GM10266 (cell line): ENCODE data around the gene TOM1.

Source experiments
- DNase-seq: peaks from one replicate; pipeline ENCODE4 v3.0.0; 2012; ENCODE audit errors: extremely low spot score
- TF ChIP-seq, protein P1 (sequence below): IDR thresholded peaks from 2 replicates; pipeline ENCODE4 v1.5.1; 2012; ENCODE audit warnings: mild to moderate bottlenecking, low read depth; ENCODE audit not compliant: control insufficient read depth, insufficient read depth; ENCODE audit errors: missing control alignments

The TOM1 gene

DNA sequence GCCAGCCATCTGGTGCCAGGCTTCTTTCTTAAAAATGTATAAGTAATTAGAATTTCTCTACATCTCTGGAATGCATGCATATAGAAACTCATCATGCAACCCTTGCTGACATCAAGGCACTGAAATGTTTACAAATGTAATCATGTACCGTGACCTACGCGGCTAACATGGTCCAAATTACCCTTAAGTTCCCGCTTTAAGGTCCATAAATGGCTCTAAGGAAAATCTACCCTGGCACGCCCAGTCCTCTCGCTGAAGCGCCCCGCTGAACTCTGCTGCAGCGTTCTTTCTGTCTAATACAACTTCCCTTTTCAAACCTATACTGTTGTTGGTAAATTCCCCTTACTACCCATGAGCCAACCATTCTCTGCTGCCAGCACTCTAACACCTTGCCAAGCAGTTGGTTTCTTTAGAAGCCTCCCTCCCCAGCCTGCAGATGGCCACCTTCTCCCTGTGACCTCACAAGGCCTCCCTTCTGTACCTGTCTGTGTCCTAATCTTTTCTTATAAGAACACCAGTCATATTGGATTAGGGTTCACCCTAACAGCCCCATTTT lies 67.7 kb downstream of the TOM1 start:
- TF ChIP-seq, protein P1, sequence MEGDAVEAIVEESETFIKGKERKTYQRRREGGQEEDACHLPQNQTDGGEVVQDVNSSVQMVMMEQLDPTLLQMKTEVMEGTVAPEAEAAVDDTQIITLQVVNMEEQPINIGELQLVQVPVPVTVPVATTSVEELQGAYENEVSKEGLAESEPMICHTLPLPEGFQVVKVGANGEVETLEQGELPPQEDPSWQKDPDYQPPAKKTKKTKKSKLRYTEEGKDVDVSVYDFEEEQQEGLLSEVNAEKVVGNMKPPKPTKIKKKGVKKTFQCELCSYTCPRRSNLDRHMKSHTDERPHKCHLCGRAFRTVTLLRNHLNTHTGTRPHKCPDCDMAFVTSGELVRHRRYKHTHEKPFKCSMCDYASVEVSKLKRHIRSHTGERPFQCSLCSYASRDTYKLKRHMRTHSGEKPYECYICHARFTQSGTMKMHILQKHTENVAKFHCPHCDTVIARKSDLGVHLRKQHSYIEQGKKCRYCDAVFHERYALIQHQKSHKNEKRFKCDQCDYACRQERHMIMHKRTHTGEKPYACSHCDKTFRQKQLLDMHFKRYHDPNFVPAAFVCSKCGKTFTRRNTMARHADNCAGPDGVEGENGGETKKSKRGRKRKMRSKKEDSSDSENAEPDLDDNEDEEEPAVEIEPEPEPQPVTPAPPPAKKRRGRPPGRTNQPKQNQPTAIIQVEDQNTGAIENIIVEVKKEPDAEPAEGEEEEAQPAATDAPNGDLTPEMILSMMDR, result peak; percentile 36
- no peak for DNase-seq

DNA sequence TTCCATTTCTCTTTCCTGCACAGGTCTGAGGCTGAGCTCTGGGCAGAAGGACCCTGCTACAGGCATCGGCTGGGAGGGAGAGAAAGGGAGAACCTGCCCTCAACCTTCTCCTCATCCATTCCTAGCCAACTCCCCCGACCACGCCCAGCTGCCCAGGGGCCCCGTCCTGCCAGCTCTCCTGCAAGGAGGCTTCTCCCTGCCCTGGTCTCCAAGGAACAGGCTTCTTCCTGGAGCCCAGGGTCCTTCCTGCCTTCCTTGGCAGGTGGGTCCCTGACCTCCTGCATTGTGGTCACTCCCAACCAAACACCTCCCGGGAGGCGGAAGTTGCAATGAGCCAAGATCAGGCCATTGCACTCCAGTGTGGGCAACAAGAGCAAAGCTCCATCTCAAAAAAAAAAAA lies 68.7 kb downstream of the TOM1 start:
- no peak for DNase-seq
- TF ChIP-seq, protein P1, result no peak

DNA sequence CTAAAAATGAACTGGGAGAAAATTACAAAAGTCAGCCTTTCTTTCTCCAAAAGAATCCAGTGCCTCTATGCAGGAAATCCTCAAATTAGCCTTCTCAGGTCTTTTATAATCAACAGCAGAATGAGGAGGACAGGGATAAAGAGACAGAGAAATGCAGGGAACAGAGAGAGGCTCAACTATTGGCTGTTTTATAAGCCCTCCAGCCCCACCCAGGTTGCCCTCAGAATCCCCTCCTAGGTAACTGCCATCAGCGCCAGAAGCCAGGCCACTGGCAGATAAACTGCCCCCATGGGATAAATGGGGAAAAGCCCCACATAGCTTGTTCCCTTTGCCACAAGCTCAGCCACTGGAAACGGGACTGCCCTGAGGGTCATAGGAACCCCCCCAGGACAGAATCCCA lies 70.3 kb downstream of the TOM1 start:
- TF ChIP-seq, protein P1, result no peak

DNA sequence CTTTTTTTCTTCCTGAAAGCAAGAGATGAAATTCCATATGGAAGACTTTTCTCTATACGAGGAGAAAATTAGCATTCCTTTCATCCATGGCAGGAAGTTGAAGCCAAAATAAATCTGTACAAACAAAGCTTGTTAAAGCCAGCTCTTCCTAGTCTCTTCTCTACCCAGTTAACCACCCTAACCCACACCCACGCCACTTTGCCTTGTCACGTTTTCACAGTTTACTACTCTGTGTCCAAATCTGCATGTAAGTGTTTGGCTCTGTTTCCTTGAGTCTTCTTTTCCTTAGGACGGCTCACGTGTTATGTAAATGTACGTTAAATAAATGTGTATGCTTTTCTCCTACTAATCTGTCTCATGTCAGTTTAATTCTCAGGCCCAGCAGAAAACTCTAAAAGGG lies 74.1 kb downstream of the TOM1 start:
- no peak for DNase-seq
- TF ChIP-seq, protein P1, result no peak

More for the DNA sequence above, 70.3 kb downstream of the TOM1 start:
- DNase-seq, result no peak

DNA sequence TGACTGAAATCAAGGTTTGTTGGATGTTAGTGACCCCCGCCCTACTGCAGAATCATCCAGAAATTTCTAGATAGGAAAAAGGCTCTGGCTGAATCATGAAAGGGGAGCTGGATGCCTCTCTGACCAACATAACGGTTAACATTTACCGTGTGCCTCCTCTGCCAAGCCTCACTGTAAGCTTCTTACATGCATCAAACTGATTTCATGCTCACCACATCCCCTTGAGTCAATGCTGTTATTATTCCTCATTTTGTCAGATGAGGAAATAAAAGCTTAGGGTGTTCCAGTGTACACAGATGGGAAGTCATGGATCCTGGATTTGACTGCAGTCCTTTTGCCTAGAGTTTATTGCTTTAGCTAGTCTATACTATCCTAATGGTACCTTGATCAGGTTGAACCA lies 75.3 kb downstream of the TOM1 start:
- DNase-seq, result no peak
- TF ChIP-seq, protein P1, result no peak

DNA sequence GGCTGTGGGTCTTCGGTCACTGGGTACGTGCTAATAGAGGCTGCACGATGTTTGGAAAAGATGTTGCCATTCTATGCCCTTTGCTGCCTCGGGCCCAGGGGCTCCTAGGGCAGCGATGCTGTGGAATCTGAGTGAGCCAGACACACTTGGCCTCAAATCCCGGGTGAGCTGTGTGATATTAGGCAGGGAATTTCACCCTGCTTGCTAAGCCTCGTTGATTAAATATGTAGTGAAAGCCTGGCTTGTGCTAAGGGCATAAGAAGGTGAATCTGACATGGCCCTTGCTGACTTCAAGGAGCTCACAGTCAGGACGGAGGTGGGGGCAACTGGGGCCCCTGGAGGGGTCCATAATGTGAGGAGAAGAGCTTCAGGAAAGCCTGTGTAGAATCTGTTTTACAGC lies 75.8 kb downstream of the TOM1 start:
- TF ChIP-seq, protein P1, result no peak

DNA sequence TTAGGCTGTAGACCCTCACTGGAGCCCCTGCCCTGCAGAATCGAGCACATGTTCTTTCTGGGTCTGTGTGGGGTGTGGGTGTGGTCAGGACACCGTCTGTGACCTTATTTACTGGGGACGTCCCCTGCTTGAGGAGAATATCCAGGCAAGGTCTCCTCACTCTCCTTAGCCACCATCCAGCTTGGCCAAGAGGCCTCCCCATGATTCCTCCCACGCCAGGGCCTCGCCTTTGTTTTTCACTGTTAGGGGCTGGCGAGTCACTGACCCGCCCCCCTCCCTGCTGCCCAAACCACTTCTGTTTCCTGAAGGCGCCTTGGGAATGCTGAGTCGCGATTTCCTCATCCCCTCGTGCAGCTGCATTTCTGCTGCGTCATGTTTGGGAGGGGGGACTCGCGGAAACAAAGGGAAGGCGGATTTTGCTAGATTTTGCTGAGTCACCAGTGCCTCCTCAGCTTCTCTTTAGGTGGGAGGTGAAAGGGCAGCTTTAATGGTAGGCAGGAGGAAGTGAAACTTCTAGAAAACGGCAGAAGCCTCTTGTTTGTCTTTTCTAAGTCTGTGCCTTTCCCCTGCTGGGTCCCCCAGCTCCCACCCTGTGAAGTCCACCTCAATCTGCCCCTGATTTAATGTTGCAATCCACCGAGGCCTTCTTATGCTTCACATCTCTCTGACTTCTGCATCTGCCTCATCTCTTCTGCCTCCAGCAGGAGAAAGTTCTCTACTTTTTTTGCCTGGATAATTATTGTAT lies 77.2 kb downstream of the TOM1 start:
- DNase-seq, result peak; percentile 86
- TF ChIP-seq, protein P1, result no peak

More for the DNA sequence above, 75.8 kb downstream of the TOM1 start:
- no peak for DNase-seq
